B cell (primary cell): Measurements from ENCODE around the gene COL13A1. TPM values are rescaled to one million over a fixed set of nuclear protein-coding genes. Genes with fewer than 3 reads are reported as not detected.

Experiments used
- ATAC-seq: fragments of 200-7000 bp; cut with Tn5 transposase; one replicate; pipeline ENCODE4 v1.10.0; 2021; ENCODE audit warnings: low read depth, mild to moderate bottlenecking, moderate number of reproducible peaks, moderate library complexity
- CTCF ChIA-PET: fragments of 350-600 bp; sonication (Branson Sonifier 250); formaldehyde crosslinking; loops from one replicate; lab custom pipeline; 2021; ENCODE audit warnings: antibody characterized with exemption, inconsistent platforms; lab: Charles Lee
- POLR2A ChIA-PET: fragments of 350-600 bp; sonication (Branson Sonifier 250); formaldehyde crosslinking; loops from one replicate; lab custom pipeline; 2021; ENCODE audit warnings: antibody characterized with exemption; lab: Charles Lee
- DNase-seq: peaks from one replicate; pipeline ENCODE4 v3.0.0; 2013
- H2AFZ ChIP-seq: 2 replicates; pipeline ENCODE4 v1.6.1; 2012; ENCODE audit warnings: mild to moderate bottlenecking, low read depth, low read length; ENCODE audit not compliant: insufficient read depth, poor library complexity, severe bottlenecking
- H3K27ac ChIP-seq, 2 donors: 1 replicate in 1 of 2; 2 replicates in 1 of 2; pipeline ENCODE4 v1.5.1; 2012 to 2013; ENCODE audit warnings: low read length in 2 of 2, mild to moderate bottlenecking in 2 of 2, moderate library complexity in 1 of 2
- H3K27me3 ChIP-seq, 4 experiments: fragments of 200-600 bp in 1 of 4; sonication (generic) in 1 of 4; replicated peaks in 1 of 4; 1 replicate in 2 of 4; 2 replicates in 2 of 4; pipeline versions ENCODE4 v1.6.1 to v1.7.0; 2013 to 2016; ENCODE audit warnings: low read length in 3 of 4, mild to moderate bottlenecking in 2 of 4, mixed read lengths in 1 of 4, moderate library complexity in 1 of 4; ENCODE audit not compliant: insufficient read depth in 4 of 4, control insufficient read depth in 3 of 4; ENCODE audit errors: control extremely low read depth in 1 of 4
- H3K36me3 ChIP-seq, 2 experiments: replicated peaks in 1 of 2; 1 replicate in 1 of 2; 2 replicates in 1 of 2; pipeline versions ENCODE4 v1.6.1 to v1.7.1; 2013; ENCODE audit warnings: low read length in 1 of 2; ENCODE audit not compliant: insufficient read depth in 2 of 2, control insufficient read depth in 1 of 2; ENCODE audit errors: control extremely low read depth in 1 of 2, extremely low read depth in 1 of 2
- H3K4me1 ChIP-seq, 2 donors: fragments of 200-600 bp in 1 of 2; sonication (generic) in 1 of 2; 1 replicate in 1 of 2; 2 replicates in 1 of 2; pipeline versions ENCODE4 v1.5.1 to v1.6.1; 2013 to 2017; ENCODE audit warnings: low read length in 2 of 2; ENCODE audit not compliant: control insufficient read depth in 2 of 2, insufficient read depth in 2 of 2
- H3K4me2 ChIP-seq: replicated peaks from 2 replicates; pipeline ENCODE3; 2012; ENCODE audit warnings: mild to moderate bottlenecking, low read depth, low read length; ENCODE audit not compliant: poor library complexity, severe bottlenecking
- H3K4me3 ChIP-seq, 5 experiments: fragments of 200-600 bp in 1 of 5; sonication (generic) in 1 of 5; 1 replicate in 3 of 5; 2 replicates in 2 of 5; pipeline versions ENCODE4 v1.5.1 to v1.7.0; 2011 to 2016; ENCODE audit warnings: low read length in 4 of 5, mild to moderate bottlenecking in 4 of 5, low read depth in 2 of 5, control low read depth in 1 of 5, moderate library complexity in 1 of 5; ENCODE audit not compliant: insufficient read depth in 1 of 5; ENCODE audit errors: control extremely low read depth in 1 of 5, extremely low read depth in 1 of 5
- H3K79me2 ChIP-seq: fragments of 200-600 bp; sonication (generic); one replicate; pipeline ENCODE4 v1.6.0; 2016; ENCODE audit warnings: low read length; ENCODE audit not compliant: control insufficient read depth, insufficient read depth
- H3K9ac ChIP-seq: fragments of 200-600 bp; sonication (generic); 2 replicates; pipeline ENCODE4 v1.6.1; 2017; ENCODE audit warnings: mild to moderate bottlenecking, low read length, moderate library complexity
- H3K9me3 ChIP-seq, 3 donors: one replicate each; pipeline versions ENCODE4 v1.6.1 to v1.7.1; 2013; ENCODE audit warnings: low read length in 2 of 3; ENCODE audit not compliant: control insufficient read depth in 2 of 3, insufficient read depth in 1 of 3; ENCODE audit errors: control extremely low read depth in 1 of 3
- H4K20me1 ChIP-seq: 2 replicates; pipeline ENCODE4 v1.6.0; 2012; ENCODE audit warnings: mild to moderate bottlenecking, low read length; ENCODE audit not compliant: insufficient read depth, control insufficient read depth, poor library complexity, severe bottlenecking
- H3K27ac Mint-ChIP-seq: one replicate; pipeline ENCODE4 v1.8.0; 2021; ENCODE audit warnings: mixed read lengths
- H3K27me3 Mint-ChIP-seq: one replicate; pipeline ENCODE4 v1.8.0; 2021; ENCODE audit warnings: mixed read lengths
- H3K4me1 Mint-ChIP-seq: one replicate; pipeline ENCODE4 v1.8.0; 2021; ENCODE audit warnings: mixed read lengths
- H3K4me3 Mint-ChIP-seq: one replicate; pipeline ENCODE4 v1.8.0; 2021; ENCODE audit warnings: mixed read lengths
- H3K9me3 Mint-ChIP-seq: one replicate; pipeline ENCODE4 v1.8.0; 2022; ENCODE audit warnings: mixed read lengths; ENCODE audit not compliant: insufficient read depth
- EZH2 ChIP-seq: IDR thresholded peaks from 2 replicates; pipeline ENCODE4 v1.6.1; 2012; ENCODE audit warnings: borderline replicate concordance, low read depth, mild to moderate bottlenecking, moderate library complexity, low read length; ENCODE audit not compliant: insufficient read depth, poor library complexity, severe bottlenecking
- WGBS: methylation state at CpG from one replicate; pipeline ENCODE4 v1.1.5; 2013; ENCODE audit warnings: missing lambda C conversion rate; ENCODE audit not compliant: insufficient coverage; 5-methylcytosine and 5-hydroxymethylcytosine counted together
- intact Hi-C: fragments of 100-400 bp; cut with micrococcal nuclease; formaldehyde crosslinking; loops from one replicate; pipeline ENCODE4 v1.10.0; 2022
- polyA plus RNA-seq: library from polyadenylated mRNA; depleted of rRNA; stranded (reverse); fragments of >200 nt; gene quantifications from 2 replicates; pipeline ENCODE4 v1.2.3, GENCODE V29; 2012
- total RNA-seq, 2 donors: library from RNA; stranded (reverse); fragments of 120-200 nt in 1 of 2; gene quantifications; 1 replicate in 1 of 2; 2 replicates in 1 of 2; pipeline versions ENCODE4 v1.2.3 to v1.2.4, GENCODE V29; 2013 to 2022
- TF ChIP-seq, protein P1 (sequence below): fragments of 200-600 bp; IDR thresholded peaks from one replicate; pipeline ENCODE4 v1.8.0; 2022; ENCODE audit warnings: antibody characterized with exemption, mild to moderate bottlenecking

Gene COL13A1
- total and polyA plus RNA-seq, 2 donors (not counting 1 experiment from before 2014, with no cell fraction given), result not detected

DNA sequence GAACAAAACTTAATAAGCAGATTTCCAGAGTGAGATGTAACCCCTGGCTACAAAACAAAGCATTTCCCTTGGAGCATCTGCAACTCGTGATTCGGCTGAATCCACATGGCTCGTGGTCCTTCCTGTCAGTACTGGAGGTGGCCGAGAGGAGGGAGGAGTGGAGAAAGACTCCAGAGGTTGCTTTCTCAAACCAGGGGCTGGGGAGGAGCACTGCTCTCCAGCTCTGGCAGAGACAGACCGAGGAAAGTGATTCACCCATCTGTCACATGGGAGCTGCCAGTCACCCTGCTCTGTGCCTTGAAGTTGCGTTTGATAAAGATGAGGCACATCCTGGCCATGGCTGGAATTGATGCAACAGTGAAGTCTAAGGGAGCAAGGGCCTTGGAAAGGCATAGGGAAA lies 72.7 kb downstream of the COL13A1 start:
- Histone ChIP-seq H3K4me1 (no peaks in the 10 kb centered on the region), H3K27ac (no peak overlapping the region), H3K4me2 (no peak overlapping the region), H4K20me1 (no peaks in the 10 kb centered on the region), H2AFZ (no peak overlapping the region), H3K27me3 (peaks cover 0 to 5% (median 0%) of the 10 kb centered on the region in 4 experiments), H3K4me3 (no peak overlapping the region), H3K9me3 (no peaks in the 10 kb centered on the region), H3K9ac (no peak overlapping the region), H3K79me2 (no peaks in the 10 kb centered on the region), H3K36me3 (no peaks in the 10 kb centered on the region)
- Mint-ChIP-seq H3K4me3 (no peak overlapping the region), H3K27ac (no peak overlapping the region), H3K4me1 (no peaks in the 10 kb centered on the region), H3K9me3 (no peaks in the 10 kb centered on the region), H3K27me3 (peaks cover 12% of the 10 kb centered on the region)
- WGBS, result 51% methylated on average over 3 of the region's 6 CpGs
- ATAC-seq (no peak), DNase-seq (no peak)
- ChIA-PET CTCF (no interaction called here), POLR2A (no interaction called here)
- TF ChIP-seq, protein P1, sequence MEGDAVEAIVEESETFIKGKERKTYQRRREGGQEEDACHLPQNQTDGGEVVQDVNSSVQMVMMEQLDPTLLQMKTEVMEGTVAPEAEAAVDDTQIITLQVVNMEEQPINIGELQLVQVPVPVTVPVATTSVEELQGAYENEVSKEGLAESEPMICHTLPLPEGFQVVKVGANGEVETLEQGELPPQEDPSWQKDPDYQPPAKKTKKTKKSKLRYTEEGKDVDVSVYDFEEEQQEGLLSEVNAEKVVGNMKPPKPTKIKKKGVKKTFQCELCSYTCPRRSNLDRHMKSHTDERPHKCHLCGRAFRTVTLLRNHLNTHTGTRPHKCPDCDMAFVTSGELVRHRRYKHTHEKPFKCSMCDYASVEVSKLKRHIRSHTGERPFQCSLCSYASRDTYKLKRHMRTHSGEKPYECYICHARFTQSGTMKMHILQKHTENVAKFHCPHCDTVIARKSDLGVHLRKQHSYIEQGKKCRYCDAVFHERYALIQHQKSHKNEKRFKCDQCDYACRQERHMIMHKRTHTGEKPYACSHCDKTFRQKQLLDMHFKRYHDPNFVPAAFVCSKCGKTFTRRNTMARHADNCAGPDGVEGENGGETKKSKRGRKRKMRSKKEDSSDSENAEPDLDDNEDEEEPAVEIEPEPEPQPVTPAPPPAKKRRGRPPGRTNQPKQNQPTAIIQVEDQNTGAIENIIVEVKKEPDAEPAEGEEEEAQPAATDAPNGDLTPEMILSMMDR, result no peak
- no peak for TF ChIP-seq EZH2
- intact Hi-C loops, result no loop called here

DNA sequence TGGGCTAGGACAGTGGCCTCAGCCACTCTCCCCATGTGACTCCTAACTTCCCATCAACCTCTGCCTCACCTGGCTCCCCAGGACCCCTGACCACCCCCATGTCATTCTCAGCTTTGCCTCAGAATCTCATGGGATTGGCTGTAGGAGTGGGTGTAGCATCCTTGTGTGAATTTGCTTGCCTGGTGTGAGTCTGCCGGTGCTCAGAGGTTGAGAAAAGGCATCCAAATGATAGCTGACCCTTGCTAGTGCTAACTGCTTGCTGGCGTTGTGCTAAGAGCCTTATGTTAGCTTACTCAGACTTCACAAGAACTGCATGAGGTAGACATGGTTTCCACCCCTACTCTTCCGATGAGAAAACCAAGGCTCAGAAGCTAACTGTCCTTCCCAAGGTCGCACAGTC lies 74.2 kb downstream of the COL13A1 start:
- CTCF ChIA-PET, result no interaction called here

More for the DNA sequence above, 74.2 kb downstream of the COL13A1 start:
- no peak overlapping the region for H3K4me3 Mint-ChIP-seq
- Histone ChIP-seq H4K20me1 (no peaks in the 10 kb centered on the region), H3K4me2 (no peak overlapping the region), H3K9me3 (no peaks in the 10 kb centered on the region), H3K79me2 (no peaks in the 10 kb centered on the region), H2AFZ (no peak overlapping the region), H3K4me1 (no peaks in the 10 kb centered on the region), H3K27me3 (peaks cover 0 to 13% (median 0%) of the 10 kb centered on the region in 4 experiments), H3K27ac (no peak overlapping the region), H3K4me3 (no peak overlapping the region), H3K36me3 (no peaks in the 10 kb centered on the region), H3K9ac (no peak overlapping the region)
- POLR2A ChIA-PET, result no interaction called here
- DNase-seq (no peak), ATAC-seq (no peak)
- intact Hi-C loops, result no loop called here
- no peaks in the 10 kb centered on the region for H3K9me3 Mint-ChIP-seq
- no peak overlapping the region for H3K27ac Mint-ChIP-seq
- no peaks in the 10 kb centered on the region for H3K4me1 Mint-ChIP-seq
- no peak for TF ChIP-seq EZH2
- TF ChIP-seq, protein P1, result no peak
- peaks cover 15% of the 10 kb centered on the region for H3K27me3 Mint-ChIP-seq
- 91% methylated on average over 4 of the region's 4 CpGs for WGBS
